ENCODE results near the gene NCAPH2.
"Not testable (repeated sequence)": the region's sequence is repeated elsewhere in the genome, so short reads cannot be mapped to it uniquely, and the experiment has no call there.

The NCAPH2 gene

GRCh38 chr22:50517495-50518260 lies 9.7 kb downstream of the NCAPH2 start:
- no peak for DNase-seq (ENCODE audit: low read depth, low spot score)
- Histone ChIP-seq H3K9me3 (ENCODE audit: low read depth, low read length) (no peaks in the 10 kb centered on the region), H3K4me3 (no peak overlapping the region), H3K27ac (no peak overlapping the region), H3K36me3 (ENCODE audit: insufficient read depth, low read length) (peaks cover 46% of the 10 kb centered on the region), H3K9ac (ENCODE audit: insufficient read length) (no peak overlapping the region)
- TF ChIP-seq EZH2 (IDR thresholded peaks at IDR 0.05) (no peak), POLR2AphosphoS5 (IDR thresholded peaks at IDR 0.05; ENCODE audit: borderline replicate concordance, low read depth, low read length) (no peak), FOXP2 (optimal IDR thresholded peaks at IDR 0.05; ENCODE audit: control extremely low read depth, extremely low read length, insufficient read depth) (no peak)

DNA sequence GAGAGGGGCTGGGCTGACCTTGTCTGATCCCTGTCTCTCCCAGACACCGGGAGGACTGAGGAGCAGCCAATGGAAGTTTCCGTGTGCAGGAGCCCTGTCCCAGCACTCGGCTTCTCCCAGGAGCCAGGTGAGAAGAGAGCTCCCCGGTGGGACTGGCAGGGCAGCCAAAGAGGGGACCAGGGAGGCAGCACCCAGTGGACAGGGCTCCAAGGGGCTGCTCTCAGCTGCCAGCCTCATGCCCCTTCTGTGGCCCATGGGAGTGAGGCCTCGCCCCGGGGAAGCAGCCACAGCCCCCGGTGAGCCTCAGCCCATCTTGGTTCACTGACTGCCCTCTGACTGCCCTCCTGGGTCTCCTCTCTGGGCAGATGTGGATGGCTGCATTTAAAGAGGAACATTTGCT lies 10.6 kb downstream of the NCAPH2 start:
- Histone ChIP-seq H3K4me3 (no peak overlapping the region), H3K9ac (ENCODE audit: insufficient read length) (no peak overlapping the region), H3K9me3 (ENCODE audit: low read depth, low read length) (no peaks in the 10 kb centered on the region), H3K36me3 (ENCODE audit: insufficient read depth, low read length) (peaks cover 48% of the 10 kb centered on the region), H3K27ac (no peak overlapping the region)
- TF ChIP-seq POLR2AphosphoS5 (IDR thresholded peaks at IDR 0.05; ENCODE audit: borderline replicate concordance, low read depth, low read length), result no peak
- DNase-seq (ENCODE audit: low read depth, low spot score), result no peak

DNA sequence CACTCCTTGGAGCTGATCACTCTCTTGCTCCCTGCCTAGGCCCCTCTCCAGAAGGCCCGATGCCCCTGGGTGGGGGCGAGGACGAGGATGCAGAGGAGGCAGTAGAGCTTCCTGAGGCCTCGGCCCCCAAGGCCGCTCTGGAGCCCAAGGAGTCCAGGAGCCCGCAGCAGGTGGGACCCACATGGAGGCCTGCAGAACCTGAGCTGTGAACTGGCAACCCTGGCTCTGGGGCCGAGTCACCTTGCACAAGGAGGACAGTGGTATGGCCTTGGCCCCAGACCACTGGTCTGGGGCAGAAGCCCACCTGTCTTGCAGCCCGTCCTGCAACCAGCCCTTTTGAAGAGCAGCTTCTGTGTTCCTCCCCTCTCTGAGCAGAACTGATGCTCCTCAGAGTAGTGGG lies 11.1 kb downstream of the NCAPH2 start:
- DNase-seq (ENCODE audit: low read depth, low spot score), result no peak
- Histone ChIP-seq H3K9me3 (ENCODE audit: low read depth, low read length) (no peaks in the 10 kb centered on the region), H3K36me3 (ENCODE audit: insufficient read depth, low read length) (peaks cover 52% of the 10 kb centered on the region), H3K4me3 (no peak overlapping the region), H3K27ac (no peak overlapping the region), H3K9ac (ENCODE audit: insufficient read length) (no peak overlapping the region)
- no peak for TF ChIP-seq EZH2 (IDR thresholded peaks at IDR 0.05)
- TF ChIP-seq POLR2AphosphoS5 (IDR thresholded peaks at IDR 0.05; ENCODE audit: borderline replicate concordance, low read depth, low read length), result no peak
- no peak for TF ChIP-seq FOXP2 (optimal IDR thresholded peaks at IDR 0.05; ENCODE audit: control extremely low read depth, extremely low read length, insufficient read depth)

DNA sequence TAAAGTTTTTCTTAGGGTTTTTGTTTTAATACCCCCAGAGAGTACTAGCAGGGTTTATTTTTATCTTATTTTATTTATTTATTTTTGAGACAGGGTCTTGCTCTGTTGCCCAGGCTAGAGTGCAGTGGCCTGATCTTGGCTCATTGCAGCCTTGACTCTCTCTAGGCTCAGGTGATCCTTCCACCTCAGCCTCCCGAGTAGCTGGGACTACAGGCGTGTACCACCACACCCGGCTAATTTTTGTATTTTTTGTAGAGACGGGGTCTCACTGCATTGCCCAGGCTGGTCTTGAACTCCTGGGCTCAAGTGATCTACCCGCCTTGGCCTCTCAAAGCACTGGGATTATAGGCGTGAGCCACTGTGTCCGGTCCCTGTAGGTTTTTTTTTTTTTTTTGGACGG lies 12.2 kb downstream of the NCAPH2 start:
- H3K27ac ChIP-seq; DNase-seq (ENCODE audit: low read depth, low spot score); H3K9me3 ChIP-seq (ENCODE audit: low read depth, low read length); H3K4me3 ChIP-seq; H3K9ac ChIP-seq (ENCODE audit: insufficient read length): not testable (repeated sequence)
- peaks cover 49% of the 10 kb centered on the region for H3K36me3 ChIP-seq (ENCODE audit: insufficient read depth, low read length)

GRCh38 chr22:50520826-50521453 lies 12.9 kb downstream of the NCAPH2 start:
- H3K4me3 ChIP-seq, result no peak overlapping the region
- no peak for DNase-seq (ENCODE audit: low read depth, low spot score)
- TF ChIP-seq FOXP2 (optimal IDR thresholded peaks at IDR 0.05; ENCODE audit: control extremely low read depth, extremely low read length, insufficient read depth) (no peak), EZH2 (IDR thresholded peaks at IDR 0.05) (no peak)
- H3K9me3 ChIP-seq (ENCODE audit: low read depth, low read length), result no peaks in the 10 kb centered on the region
- H3K36me3 ChIP-seq (ENCODE audit: insufficient read depth, low read length), result peaks cover 49% of the 10 kb centered on the region
- no peak overlapping the region for H3K27ac ChIP-seq
- no peak overlapping the region for H3K9ac ChIP-seq (ENCODE audit: insufficient read length)

DNA sequence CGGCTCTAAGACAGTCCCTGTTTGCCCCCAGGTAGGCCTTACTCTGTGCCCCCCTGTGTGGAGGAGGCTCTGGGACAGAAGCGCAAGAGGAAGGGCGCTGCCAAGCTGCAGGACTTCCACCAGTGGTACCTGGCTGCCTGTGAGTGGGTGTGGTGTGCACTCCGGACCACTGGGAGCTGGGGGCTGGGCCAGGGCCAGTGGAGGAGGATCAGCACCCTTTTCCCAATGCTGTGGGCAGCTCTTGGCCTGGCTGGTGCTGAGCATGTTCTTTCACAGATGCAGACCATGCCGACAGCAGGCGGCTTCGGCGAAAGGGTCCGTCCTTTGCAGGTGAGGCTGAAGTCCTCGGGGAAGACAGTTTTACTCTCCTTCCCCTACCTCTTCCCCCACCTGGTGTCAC lies 13.7 kb downstream of the NCAPH2 start:
- no peaks in the 10 kb centered on the region for H3K9me3 ChIP-seq (ENCODE audit: low read depth, low read length)
- peaks cover 46% of the 10 kb centered on the region for H3K36me3 ChIP-seq (ENCODE audit: insufficient read depth, low read length)
- no peak overlapping the region for H3K4me3 ChIP-seq
- H3K9ac ChIP-seq (ENCODE audit: insufficient read length), result no peak overlapping the region
- H3K27ac ChIP-seq, result no peak overlapping the region
- no peak for DNase-seq (ENCODE audit: low read depth, low spot score)
- no peak for TF ChIP-seq EZH2 (IDR thresholded peaks at IDR 0.05)
- TF ChIP-seq POLR2AphosphoS5 (IDR thresholded peaks at IDR 0.05; ENCODE audit: borderline replicate concordance, low read depth, low read length), result no peak
- TF ChIP-seq FOXP2 (optimal IDR thresholded peaks at IDR 0.05; ENCODE audit: control extremely low read depth, extremely low read length, insufficient read depth), result no peak

DNA sequence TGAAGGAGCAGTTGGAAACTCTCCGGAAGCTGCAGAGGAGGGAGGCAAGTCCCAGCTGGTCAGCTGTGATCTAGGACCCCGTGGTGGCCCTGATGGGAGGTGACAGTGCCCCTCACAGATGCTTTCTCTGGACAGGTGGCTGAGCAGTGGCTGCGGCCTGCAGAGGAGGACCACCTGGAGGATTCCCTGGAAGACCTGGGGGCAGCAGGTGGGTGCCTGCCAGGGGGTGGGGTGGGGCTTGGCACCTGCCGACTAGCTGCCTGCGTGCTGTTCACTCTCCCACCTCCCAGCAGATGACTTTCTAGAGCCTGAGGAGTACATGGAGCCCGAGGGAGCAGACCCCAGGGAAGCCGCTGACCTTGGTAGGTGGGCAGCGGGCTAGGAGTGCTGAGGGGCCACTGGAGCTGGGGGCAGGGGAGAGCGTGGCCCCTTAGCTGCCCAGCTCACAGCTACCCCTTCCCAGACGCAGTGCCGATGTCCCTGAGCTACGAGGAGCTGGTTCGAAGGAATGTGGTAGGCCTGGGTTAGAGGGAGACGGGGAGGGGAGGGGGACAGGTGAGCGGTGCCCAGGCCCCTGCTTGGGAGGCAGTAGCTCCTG lies 14.3 kb downstream of the NCAPH2 start:
- DNase-seq (ENCODE audit: low read depth, low spot score), result no peak
- Histone ChIP-seq H3K9me3 (ENCODE audit: low read depth, low read length) (no peaks in the 10 kb centered on the region), H3K4me3 (no peak overlapping the region), H3K9ac (ENCODE audit: insufficient read length) (no peak overlapping the region), H3K36me3 (ENCODE audit: insufficient read depth, low read length) (peaks cover 41% of the 10 kb centered on the region), H3K27ac (no peak overlapping the region)
- TF ChIP-seq EZH2 (IDR thresholded peaks at IDR 0.05) (no peak), POLR2AphosphoS5 (IDR thresholded peaks at IDR 0.05; ENCODE audit: borderline replicate concordance, low read depth, low read length) (no peak), FOXP2 (optimal IDR thresholded peaks at IDR 0.05; ENCODE audit: control extremely low read depth, extremely low read length, insufficient read depth) (no peak)

DNA sequence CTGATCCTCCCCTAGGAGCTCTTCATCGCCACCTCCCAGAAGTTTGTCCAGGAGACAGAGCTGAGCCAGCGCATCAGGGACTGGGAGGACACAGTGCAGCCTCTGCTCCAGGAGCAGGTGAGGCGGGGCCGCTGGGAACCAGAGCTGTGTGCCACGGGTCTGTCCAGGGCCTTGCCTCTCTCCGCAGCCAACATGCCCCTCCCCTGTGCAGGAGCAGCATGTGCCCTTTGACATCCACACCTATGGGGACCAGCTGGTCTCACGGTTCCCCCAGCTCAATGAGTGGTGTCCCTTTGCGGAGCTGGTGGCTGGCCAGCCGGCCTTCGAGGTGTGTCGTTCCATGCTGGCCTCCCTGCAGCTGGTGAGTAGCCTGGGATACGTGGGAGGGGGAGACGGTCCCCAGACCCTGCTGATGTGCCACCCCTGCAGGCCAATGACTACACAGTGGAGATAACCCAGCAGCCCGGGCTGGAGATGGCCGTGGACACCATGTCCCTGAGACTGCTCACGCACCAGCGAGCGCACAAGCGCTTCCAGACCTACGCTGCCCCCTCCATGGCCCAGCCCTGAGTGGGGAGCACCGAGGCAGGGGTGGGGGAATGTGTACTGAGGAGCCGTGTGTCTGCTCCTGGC lies 14.9 kb downstream of the NCAPH2 start:
- Histone ChIP-seq H3K36me3 (ENCODE audit: insufficient read depth, low read length) (peaks cover 34% of the 10 kb centered on the region), H3K4me3 (no peak overlapping the region), H3K27ac (no peak overlapping the region), H3K9ac (ENCODE audit: insufficient read length) (no peak overlapping the region), H3K9me3 (ENCODE audit: low read depth, low read length) (no peaks in the 10 kb centered on the region)
- DNase-seq (ENCODE audit: low read depth, low spot score), result no peak
- TF ChIP-seq FOXP2 (optimal IDR thresholded peaks at IDR 0.05; ENCODE audit: control extremely low read depth, extremely low read length, insufficient read depth) (no peak), EZH2 (IDR thresholded peaks at IDR 0.05) (no peak), POLR2AphosphoS5 (IDR thresholded peaks at IDR 0.05; ENCODE audit: borderline replicate concordance, low read depth, low read length) (no peak)

Measured in SK-N-MC (cell line).